HG02852 (cell line): ENCODE measurements around the gene SORD.
A peak's percentile ranks its signal among the peaks of the same experiment; 100 is the strongest.
"Not testable (repeated sequence)": the region's sequence is repeated elsewhere in the genome, so short reads cannot be mapped to it uniquely, and the experiment has no call there.

Source experiments
- ATAC-seq: cut with Tn5 transposase; IDR thresholded peaks from one replicate; pipeline ENCODE4 v1.9.1; 2021; ENCODE audit warnings: mild to moderate bottlenecking, moderate library complexity; ENCODE audit not compliant: unreplicated experiment

SORD gene

DNA sequence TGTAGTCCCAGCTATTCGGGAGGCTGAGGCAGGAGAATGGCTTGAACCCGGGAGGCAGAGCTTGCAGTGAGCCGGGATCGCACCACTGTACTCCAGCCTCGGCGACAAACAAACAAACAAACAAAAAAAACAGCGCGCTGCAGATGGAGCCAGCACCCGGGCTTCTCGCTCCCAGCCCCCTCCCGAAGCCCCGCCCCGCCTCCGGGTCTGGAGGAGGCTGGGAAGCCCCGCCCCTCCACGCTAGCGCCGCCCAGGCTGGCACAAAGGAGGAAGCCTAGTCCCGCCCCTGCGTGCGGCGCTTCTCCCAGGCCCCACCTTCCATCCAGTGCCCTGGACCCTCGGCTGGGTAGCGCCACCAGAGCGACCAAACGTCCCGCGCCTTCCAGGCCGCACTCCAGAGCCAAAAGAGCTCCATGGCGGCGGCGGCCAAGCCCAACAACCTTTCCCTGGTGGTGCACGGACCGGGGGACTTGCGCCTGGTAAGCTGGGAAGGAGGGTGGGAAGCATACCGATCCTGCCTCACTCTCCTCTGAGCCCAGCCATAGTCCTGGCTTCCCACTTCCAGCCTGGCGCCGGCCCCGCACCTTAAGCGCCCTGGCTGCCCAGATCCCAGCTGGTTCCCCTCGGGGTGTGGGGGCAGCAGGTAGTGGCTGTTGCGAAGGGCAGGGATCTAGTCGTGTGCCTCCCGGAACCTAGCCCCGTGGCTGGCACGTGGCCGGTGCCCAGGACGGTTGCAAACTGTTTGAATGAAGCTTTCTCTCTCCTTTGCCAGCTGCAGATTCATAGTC lies at the start of gene SORD:
Gene SORD, plus strand, starts transcription at position 325 of the 788 bp plus-strand sequence. Its CDS starts 89 bp downstream, at position 414.
- peak; percentile 90 for ATAC-seq

DNA sequence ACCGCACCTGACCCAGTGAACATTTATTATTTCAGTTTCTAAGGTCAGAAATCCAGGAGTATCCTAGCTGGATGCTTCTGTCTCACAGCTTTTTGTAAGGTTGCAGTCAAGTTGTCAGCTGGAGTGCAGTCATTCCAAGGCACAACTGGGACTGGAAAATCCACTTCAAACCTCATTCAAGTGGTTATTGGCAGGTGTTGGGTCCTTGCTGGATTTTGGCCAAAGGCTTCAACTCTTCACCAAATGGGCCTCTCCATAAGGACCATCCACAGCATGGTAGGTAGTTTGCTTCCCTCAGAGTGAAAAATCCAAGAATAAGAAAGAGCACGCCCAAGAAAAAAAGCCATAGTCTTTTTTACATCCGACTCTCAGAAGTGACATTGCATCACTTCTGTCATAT lies 46.8 kb upstream of the SORD start:
- ATAC-seq = not testable (repeated sequence)

DNA sequence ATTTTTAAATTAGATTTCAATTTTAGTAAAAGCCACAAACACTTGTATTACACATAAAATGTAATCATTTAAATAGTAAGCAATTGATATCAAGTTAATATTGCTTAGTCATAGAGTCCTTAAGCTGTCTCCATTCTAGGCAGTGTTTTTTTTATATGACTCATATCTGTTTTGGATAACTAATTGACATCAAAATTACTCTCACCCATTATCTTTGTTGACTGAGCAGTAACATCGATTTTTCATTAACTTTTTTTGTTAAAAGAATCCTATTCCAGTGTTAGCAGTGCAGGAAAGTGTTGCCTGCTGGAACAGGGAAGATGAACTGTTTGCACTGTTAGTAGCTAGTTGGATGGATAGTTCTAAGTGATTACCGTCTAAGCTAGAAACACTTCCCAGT lies 45.2 kb upstream of the SORD start:
- ATAC-seq = not testable (repeated sequence)

DNA sequence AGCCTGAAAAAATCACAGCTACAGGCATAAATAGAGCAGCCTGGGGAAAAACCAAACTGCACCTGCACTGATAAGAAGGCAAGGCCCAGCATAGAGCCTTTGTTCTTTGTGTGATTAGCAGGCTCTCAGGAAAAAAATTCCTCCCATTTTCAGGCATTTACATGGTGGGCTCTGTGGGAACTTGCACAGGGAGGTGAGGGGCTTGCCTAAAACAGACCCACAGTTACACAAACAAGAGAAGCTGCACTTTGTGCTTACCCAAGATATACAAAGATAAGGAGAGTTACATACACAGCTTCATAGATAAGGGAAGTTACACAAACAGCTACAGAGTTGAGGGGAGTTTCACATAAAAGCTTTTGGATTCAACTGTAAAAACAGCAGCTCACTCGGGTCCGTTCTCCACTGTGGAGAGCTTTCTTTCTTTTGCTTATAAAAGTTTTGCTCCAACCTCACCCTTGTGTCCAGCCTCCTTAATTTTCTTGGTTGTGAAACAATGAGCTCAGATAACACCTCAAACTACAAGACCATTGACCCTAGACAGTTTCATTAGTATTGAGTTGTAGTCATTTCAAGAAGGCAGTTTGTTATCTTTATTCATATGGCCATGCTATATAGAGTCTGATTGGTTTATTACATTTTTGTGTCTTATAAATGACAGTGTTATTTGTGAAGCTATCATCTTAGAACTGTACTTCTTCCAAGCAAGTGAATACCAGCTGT lies 43.2 kb upstream of the SORD start:
- not testable (repeated sequence) for ATAC-seq

DNA sequence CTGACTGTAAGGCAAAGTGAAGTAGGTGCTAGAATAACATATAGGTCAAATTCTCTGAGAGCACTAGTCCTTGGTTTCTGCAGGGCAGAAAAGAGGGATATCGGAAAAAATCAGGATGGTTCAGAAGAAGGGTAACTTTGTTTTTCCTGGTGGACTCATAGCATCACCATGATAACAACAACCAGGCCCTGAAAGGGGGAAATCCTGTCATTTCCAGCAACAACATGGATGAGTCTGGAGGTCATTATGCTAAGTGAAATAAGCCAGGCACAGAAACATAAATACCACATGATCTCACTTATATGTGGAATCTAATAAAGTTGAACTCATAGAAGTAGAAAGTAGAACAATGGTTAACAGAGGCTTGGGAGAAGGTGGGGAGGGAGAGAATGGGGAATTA lies 38.9 kb upstream of the SORD start:
- ATAC-seq = not testable (repeated sequence)

DNA sequence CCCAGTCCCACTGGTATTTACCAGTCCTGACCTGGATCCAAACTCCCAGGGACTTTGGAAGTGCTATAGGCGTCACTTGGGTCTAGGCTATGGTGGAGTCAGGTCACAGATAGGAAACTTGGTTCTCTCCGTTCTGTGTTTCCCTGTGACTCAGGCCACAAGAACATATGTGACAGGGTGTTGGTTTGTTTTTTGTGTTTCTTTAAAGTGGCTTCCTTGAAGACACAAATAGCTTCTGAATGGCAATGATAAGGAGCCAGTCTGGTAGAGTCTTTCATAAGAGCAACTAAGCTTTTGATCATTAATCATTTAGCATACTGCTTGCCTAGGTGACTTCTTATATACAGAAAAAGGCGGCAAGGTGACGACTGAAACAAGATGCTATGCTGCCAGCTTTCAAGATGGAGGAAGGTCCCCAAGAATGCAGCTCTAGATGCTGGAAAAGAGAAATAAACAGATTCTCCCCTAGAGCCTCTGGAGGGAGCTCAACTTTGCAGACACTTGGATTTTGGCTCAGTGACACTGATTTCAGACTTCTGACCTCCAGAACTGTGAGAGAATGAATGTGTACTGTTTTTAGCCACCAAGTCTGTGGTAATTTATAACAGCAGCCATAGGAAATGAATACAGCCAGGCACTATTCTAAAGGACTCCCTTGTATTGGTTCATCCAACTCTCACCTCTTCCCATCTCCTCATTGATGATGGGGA lies 36.5 kb upstream of the SORD start:
- ATAC-seq = not testable (repeated sequence)

DNA sequence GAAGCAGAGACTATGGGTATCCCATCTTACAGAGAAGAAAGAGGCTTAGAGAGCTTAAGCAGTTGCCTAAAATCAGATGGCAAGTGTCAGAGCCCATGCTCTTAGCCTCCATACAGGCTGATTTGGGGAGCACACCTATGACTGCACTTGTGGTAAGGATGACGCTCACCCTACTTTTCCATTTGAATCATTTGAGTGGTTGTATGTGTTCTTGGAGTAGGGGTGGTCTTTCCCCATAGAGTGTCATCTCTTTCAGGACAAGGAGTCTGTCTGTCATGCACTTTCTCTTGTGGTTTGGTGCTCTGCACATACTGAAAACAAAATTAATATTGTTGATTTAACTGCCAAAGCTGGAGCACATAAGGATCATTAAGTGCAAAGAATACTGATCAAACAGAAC lies 35.3 kb upstream of the SORD start:
- not testable (repeated sequence) for ATAC-seq

GRCh38 chr15:44988184-44988869 lies 34.7 kb upstream of the SORD start:
- ATAC-seq = not testable (repeated sequence)

DNA sequence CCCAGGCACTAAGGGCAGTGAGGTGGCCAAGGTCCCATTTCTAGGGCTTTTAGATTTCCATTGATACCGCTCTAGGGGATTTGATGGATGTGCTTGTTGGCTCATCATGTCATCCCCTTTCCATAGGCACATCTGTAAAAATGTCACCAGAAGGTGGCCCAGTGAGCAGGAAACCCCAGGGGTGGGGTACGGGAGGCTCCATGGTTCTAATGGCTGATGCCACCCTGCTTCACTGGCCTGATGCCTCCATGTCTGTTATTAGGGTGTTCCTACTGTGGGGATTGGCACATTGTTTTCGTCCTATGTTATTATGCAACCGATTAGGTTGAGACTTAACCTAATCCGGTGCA lies 34.1 kb upstream of the SORD start:
- ATAC-seq = not testable (repeated sequence)

GRCh38 chr15:44997632-44998031 lies 25.4 kb upstream of the SORD start:
- ATAC-seq = not testable (repeated sequence)

DNA sequence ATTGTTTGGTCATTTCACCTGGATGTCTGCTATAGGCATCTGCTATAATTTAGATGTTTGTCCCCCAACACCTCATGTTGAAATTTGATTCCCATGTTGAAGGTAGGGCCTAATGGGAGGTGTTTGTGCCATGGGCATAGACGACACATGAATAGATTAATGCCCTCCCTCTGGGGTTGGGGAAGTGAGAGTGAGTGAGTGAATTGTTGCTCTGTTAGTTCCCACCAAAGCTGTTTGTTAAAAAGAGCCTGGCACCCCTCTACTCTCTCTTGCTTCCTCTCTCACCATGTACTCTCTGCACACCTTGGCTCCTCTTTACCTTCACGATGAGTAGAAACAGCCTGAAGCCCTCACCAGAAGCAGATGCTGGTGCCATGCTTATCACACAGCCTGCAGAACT lies 23.9 kb upstream of the SORD start:
- no peak for ATAC-seq

DNA sequence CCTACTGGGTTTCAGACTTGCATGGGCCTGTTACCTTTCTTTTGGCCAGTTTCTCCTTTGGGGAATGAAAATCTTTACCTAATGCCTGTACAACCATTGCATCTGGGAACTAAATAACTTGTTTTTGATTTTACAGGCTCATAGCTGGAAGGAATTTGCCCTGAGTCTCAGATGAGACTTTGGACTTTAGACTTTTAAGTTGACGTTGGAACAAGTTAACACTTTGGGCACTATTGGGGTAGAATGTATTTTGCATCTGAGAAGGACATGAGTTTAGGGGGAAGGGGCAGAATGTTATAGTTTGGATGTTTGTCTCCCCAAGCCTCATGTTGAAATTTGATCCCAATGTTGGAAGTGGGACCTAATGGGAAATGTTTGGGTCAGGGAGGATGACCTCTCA lies 21.8 kb upstream of the SORD start:
- not testable (repeated sequence) for ATAC-seq

GRCh38 chr15:45003731-45004410 lies 19.1 kb upstream of the SORD start:
- ATAC-seq = peak; percentile 80

DNA sequence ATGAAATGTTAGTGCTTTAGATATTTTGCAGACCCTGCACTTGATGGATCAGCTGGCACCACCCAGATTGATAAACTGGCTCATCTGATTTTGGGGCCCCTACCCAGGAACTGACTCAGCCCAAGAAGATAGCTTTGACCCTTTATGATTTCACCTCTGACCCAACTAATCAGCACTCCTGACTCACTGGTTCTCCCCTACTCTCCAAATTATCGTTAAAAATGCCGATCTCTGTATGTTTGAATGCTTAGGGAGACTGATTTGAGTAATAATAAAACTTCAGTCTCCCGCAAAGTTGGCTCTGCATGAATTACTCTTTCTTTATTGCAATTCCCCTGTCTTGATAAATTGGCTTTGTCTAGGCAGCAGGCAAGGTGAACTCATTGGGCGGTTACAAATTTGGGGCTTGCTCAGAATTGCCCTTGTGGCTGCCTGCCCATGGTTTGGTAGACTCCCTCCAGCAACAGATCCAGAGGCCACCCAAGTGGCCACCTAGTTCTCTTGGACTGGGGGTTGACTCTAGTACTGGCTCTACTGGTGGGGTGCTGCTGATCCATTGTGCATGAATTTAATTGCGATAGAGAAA lies 18.3 kb upstream of the SORD start:
- not testable (repeated sequence) for ATAC-seq

DNA sequence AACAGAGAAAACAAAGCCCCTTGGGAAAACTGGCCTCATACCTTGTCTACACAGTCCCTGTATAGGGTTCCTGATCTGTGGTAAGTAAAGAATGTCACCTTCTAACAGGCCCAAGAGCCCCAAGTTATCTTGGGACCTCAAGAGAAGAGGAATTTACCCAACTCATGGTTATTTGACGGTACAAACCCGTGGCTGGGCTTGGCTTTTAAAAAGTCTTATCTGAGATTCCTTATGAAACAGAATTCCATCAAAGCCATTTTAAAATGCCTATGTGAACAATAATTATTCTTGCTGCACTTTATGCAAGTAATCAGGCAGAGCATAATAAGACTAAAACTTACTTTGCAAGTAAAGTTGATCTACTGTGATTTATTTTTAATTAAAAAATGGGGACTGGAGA lies 13.9 kb upstream of the SORD start:
- no peak for ATAC-seq

GRCh38 chr15:45015114-45015513 lies 7.9 kb upstream of the SORD start:
- not testable (repeated sequence) for ATAC-seq

DNA sequence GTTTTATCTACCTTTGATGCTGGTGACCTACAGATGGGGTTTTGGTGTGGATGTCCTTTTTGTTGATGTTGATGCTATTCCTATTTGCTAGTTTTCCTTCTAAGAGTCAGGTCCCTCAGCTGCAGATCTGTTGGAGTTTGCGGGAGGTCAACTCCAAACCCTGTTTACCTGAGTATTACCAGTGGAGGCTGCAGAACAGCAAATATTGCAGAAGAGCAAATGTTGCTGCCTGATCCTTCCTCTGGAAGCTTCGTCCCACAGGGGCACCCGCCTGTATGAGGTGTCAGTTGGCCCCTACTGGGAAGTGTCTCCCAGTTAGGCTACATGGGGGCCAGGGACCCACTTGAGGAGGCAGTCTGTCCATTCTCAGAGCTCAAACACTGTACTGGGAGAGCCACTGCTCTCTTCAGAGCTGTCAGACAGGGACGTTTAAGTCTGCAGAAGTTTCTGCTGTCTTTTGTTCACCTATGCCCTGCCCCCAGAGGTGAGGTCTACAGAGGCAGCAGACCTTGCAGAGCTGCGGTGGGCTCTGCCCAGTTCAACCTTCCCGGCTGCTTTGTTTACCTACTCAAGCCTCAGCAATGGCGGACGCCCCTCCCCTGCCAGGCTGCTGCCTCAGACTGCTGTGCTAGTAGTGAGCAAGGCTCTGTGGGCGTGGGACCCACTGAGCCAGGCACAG lies 2.6 kb upstream of the SORD start:
- ATAC-seq = not testable (repeated sequence)

GRCh38 chr15:45020901-45021259 lies 2.1 kb upstream of the SORD start:
- not testable (repeated sequence) for ATAC-seq

DNA sequence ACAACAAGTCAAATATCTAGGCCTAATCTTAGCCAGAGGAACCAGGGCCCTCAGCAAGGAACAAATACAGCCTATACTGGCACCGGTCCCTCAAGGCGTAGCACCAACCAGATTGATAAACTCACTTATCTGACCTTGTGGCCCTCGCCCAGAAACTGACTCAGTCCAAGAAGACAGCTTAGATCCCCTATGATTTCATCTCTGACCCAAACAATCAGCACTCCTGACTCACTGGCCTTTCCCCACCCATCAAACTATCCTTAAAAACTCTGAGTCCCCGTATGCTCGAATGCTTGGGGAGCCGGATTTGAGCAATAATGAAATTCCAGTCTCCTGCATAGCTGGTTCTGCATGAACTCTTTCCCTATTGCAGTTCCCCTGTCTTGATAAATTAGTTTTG lies 1.6 kb upstream of the SORD start:
- ATAC-seq = no peak
